Measurements from ENCODE around the gene OTOP2.

Gene OTOP2

GRCh38 chr17:74919440-74920305 is 4.4 kb upstream of the OTOP2 start:
- no peaks in the 10 kb centered on the region for H3K9me3 ChIP-seq (ENCODE audit: control insufficient read depth, insufficient read depth, low read length)
- H3K4me3 ChIP-seq (ENCODE audit: low read length): no peak overlapping the region
- H3K27ac ChIP-seq (ENCODE audit: low read depth, low read length): no peak overlapping the region
- H3K36me3 ChIP-seq (ENCODE audit: control insufficient read depth, low read length): no peaks in the 10 kb centered on the region
- H3F3A ChIP-seq (ENCODE audit: control insufficient read depth, insufficient read depth): no peaks in the 10 kb centered on the region
- TF ChIP-seq CTCF (IDR thresholded peaks at IDR 0.05; ENCODE audit: low read depth, low read length, poor library complexity, severe bottlenecking) (no peak), EZH2phosphoT487 (IDR thresholded peaks at IDR 0.05; ENCODE audit: borderline replicate concordance, low read length) (no peak)
- no peaks in the 10 kb centered on the region for H4K20me1 ChIP-seq (ENCODE audit: control insufficient read depth, insufficient read depth, low read depth, low read length)
- no peaks in the 10 kb centered on the region for H3K79me2 ChIP-seq (ENCODE audit: control insufficient read depth, low read length)
- no peaks in the 10 kb centered on the region for H3K4me1 ChIP-seq (ENCODE audit: control insufficient read depth, low read length)
- peaks cover 19% of the 10 kb centered on the region for H3K27me3 ChIP-seq (ENCODE audit: control insufficient read depth, low read length)
- H3K4me2 ChIP-seq (ENCODE audit: low read length): no peak overlapping the region
- H3K9me2 ChIP-seq (replicated peaks; ENCODE audit: control insufficient read depth, low read length): no peaks in the 10 kb centered on the region

GRCh38 chr17:74920306-74920620 is 3.8 kb upstream of the OTOP2 start:
- no peak for TF ChIP-seq EZH2phosphoT487 (IDR thresholded peaks at IDR 0.05; ENCODE audit: borderline replicate concordance, low read length)
- TF ChIP-seq CTCF (IDR thresholded peaks at IDR 0.05; ENCODE audit: low read depth, low read length, poor library complexity, severe bottlenecking): no peak
- Histone ChIP-seq H3K4me1 (ENCODE audit: control insufficient read depth, low read length) (no peaks in the 10 kb centered on the region), H3K27me3 (ENCODE audit: control insufficient read depth, low read length) (peaks cover 19% of the 10 kb centered on the region), H3K79me2 (ENCODE audit: control insufficient read depth, low read length) (no peaks in the 10 kb centered on the region), H3K27ac (ENCODE audit: low read depth, low read length) (no peak overlapping the region), H4K20me1 (ENCODE audit: control insufficient read depth, insufficient read depth, low read depth, low read length) (no peaks in the 10 kb centered on the region), H3K9me3 (ENCODE audit: control insufficient read depth, insufficient read depth, low read length) (no peaks in the 10 kb centered on the region), H3K36me3 (ENCODE audit: control insufficient read depth, low read length) (no peaks in the 10 kb centered on the region), H3K4me2 (ENCODE audit: low read length) (no peak overlapping the region), H3K9me2 (replicated peaks; ENCODE audit: control insufficient read depth, low read length) (no peaks in the 10 kb centered on the region), H3F3A (ENCODE audit: control insufficient read depth, insufficient read depth) (no peaks in the 10 kb centered on the region), H3K4me3 (ENCODE audit: low read length) (no peak overlapping the region)

DNA sequence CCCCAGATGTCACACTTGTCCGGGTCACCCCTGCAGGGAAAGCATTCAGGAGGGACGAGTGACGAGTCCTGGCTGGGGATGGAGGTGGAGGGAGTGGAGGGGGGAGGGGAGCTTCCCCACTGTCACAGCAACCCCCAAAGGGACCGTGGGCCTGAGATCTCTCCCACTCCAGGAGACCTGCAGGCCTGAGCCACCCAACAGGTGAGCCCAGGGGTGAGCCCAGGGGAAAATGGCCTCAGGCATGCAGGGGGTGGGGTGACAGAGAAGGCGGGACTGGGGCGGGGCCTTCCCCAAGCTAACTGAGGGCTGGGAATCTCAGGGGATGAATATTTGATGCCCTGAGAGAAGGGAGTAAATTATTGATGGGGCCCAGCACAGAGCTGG is 3.4 kb upstream of the OTOP2 start:
- Histone ChIP-seq H3K36me3 (ENCODE audit: control insufficient read depth, low read length) (no peaks in the 10 kb centered on the region), H3K4me1 (ENCODE audit: control insufficient read depth, low read length) (no peaks in the 10 kb centered on the region), H4K20me1 (ENCODE audit: control insufficient read depth, insufficient read depth, low read depth, low read length) (no peaks in the 10 kb centered on the region), H3K27me3 (ENCODE audit: control insufficient read depth, low read length) (peaks cover 19% of the 10 kb centered on the region), H3K4me2 (ENCODE audit: low read length) (no peak overlapping the region), H3F3A (ENCODE audit: control insufficient read depth, insufficient read depth) (no peaks in the 10 kb centered on the region), H3K27ac (ENCODE audit: low read depth, low read length) (no peak overlapping the region), H3K79me2 (ENCODE audit: control insufficient read depth, low read length) (no peaks in the 10 kb centered on the region), H3K9me2 (replicated peaks; ENCODE audit: control insufficient read depth, low read length) (no peaks in the 10 kb centered on the region), H3K9me3 (ENCODE audit: control insufficient read depth, insufficient read depth, low read length) (no peaks in the 10 kb centered on the region), H3K4me3 (ENCODE audit: low read length) (no peak overlapping the region)
- no peak for TF ChIP-seq CTCF (IDR thresholded peaks at IDR 0.05; ENCODE audit: low read depth, low read length, poor library complexity, severe bottlenecking)
- TF ChIP-seq EZH2phosphoT487 (IDR thresholded peaks at IDR 0.05; ENCODE audit: borderline replicate concordance, low read length): no peak
